HG02943 (cell line): ENCODE results near the gene FGFR4.

Experiments
- ATAC-seq: cut with Tn5 transposase; IDR thresholded peaks from one replicate; pipeline ENCODE4 v1.9.1; 2021; ENCODE audit warnings: mild to moderate bottlenecking, low read depth, moderate library complexity; ENCODE audit not compliant: unreplicated experiment

The FGFR4 gene

DNA sequence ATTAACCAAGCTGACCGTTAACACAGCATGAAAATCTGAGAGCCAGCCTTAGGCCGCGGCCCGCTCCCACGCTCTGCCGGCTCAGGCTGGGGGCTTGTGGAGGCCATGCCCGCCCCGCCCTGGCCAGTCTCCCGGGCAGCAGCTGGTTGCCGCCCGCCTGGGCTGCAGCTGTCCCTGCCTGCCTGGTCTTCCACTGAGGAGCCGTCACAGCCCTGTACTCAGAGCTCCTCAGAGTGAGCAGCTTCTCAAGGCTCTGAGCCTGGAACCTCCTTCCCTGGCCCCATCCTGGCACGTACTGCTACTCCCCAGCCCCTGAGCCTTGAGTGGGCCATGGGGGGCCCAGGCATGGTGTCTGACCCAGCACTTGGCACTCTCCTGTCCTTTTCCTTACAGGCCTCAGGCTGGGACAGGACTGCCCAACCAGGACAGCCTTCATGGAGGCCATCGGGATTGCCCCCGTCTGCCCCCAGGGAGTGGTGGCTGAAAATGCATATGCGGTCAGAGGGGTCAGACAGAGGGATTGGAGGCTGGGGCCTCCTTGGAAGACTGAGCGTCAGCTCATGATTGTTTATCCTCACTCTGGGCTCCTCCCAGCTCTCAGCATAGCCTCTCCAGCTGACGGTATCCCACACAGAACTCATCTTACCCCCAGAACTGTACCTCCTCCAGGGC lies 11.9 kb downstream of the FGFR4 start:
- ATAC-seq, result no peak

DNA sequence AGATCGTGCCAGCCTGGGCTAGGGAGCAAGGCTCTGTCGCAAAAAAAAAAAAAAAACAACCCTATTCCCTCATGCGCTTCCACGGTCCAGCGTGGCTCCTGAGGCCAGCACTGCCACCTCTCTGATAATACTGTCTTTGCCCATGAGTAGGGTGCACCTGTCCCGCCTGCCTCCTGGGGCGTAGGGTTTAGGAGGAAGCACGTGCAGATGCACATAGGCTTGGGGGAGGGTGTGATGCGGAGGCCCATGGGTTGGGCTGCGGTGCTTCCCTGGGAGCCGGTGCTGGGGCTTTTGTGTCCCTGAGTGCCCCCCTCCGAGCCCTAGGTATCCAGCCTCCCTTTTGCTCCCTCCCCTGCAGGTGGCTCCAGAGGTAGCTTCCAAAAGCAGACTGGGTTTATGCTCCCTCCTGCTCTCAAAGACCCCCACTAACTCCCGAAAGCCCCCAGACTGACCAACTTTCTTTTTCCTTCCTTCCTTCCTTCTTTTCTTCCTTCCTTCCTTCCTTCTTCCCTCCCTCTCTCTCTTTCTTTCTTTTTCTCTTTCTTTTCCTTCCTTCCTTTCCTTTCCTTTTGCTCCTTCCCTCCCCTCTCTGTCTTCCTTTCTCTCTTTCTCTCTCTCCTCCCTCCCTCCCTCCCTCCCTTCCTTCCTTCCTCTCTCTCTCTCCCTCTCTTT lies 12.8 kb downstream of the FGFR4 start:
- ATAC-seq, result no peak

- ATAC-seq, result no peak
Observed at GRCh38 chr5:177100714-177101121, 14.0 kb downstream of the FGFR4 start.

- no peak for ATAC-seq
Observed at GRCh38 chr5:177103523-177104253, 17.0 kb downstream of the FGFR4 start.

DNA sequence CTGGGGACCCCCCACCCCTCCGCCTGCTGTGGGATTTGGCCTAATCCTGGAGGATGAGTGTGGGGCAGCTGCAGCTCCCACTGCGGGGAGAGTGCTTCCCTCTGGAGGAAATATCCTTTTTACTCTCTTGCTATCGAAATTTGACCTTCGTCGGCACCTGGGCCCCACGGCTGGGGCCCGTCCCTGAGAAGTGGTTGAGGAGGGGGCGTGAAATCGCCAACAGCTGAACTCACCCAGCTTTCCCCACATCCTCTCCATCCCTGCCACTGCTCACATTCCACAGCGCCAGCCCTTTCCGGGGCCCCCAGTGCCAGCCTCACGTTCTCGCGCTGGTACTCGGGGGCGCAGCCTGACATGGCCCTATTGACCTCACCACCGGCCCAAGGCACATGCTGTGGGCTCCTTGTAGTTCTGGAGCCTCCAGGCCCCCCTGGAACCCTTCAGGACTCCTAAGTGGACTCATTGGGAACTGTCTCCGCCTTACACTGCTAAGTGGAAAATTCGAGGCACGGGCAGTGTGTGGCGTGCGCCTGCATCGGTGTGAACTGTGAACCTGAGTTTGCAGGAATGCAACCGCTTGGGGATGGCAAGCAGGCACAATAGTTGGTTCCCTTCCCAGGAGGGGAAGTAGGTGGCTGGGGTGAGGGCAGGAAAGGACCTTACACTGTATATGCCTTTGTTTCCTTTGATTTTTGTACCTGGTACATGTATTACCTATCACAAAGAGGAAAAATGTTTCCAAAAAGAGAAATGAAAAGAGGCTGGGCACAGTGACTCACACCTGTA lies 19.2 kb downstream of the FGFR4 start:
- no peak for ATAC-seq

GRCh38 chr5:177107159-177107558 lies 20.4 kb downstream of the FGFR4 start:
- no peak for ATAC-seq

GRCh38 chr5:177109810-177110209 lies 23.1 kb downstream of the FGFR4 start:
- ATAC-seq, result no peak

- no peak for ATAC-seq
Observed at GRCh38 chr5:177111720-177112394, 25.1 kb downstream of the FGFR4 start.

GRCh38 chr5:177112589-177113220 lies 26.0 kb downstream of the FGFR4 start:
- no peak for ATAC-seq

DNA sequence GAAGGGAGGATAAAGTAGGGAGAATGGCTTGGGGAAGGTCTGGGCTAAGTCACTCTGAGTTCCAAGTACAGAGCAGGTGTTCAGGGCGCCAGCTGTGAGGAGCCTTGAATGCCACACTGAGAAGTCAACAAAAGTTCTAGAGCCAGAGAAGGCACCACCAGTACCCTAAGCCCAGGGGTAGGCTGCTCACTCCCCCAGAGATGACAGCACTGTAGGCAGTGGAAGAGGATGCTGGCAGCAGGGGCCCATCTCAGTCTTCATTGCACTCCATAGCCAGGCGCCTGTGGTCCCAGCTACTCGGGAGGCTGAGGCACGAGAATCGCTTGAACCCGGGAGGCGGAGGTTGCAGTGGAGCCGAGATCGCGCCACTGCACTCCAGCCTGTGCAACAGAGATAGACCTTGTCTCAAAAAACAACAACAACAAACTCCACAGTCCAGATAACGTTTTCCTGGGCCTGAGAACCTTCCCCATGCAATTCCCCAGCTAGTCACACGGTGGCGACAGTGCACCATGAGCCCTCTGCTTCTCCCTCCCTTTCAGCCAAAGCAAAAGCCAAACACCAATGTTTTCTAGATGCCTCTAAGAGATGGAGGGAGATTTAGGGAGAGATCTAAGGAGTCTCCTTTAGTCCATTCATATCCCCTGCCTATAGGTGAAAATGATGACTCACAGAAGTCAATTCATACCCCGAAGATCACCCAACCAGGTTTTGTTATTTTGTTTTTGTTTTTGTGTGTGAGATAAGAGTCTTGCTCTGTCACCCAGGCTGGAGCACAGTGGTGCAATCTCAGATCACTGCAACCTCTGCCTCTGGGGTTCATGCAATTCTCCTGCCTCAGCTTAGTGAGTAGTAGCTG lies 27.1 kb downstream of the FGFR4 start:
- ATAC-seq, result no peak

DNA sequence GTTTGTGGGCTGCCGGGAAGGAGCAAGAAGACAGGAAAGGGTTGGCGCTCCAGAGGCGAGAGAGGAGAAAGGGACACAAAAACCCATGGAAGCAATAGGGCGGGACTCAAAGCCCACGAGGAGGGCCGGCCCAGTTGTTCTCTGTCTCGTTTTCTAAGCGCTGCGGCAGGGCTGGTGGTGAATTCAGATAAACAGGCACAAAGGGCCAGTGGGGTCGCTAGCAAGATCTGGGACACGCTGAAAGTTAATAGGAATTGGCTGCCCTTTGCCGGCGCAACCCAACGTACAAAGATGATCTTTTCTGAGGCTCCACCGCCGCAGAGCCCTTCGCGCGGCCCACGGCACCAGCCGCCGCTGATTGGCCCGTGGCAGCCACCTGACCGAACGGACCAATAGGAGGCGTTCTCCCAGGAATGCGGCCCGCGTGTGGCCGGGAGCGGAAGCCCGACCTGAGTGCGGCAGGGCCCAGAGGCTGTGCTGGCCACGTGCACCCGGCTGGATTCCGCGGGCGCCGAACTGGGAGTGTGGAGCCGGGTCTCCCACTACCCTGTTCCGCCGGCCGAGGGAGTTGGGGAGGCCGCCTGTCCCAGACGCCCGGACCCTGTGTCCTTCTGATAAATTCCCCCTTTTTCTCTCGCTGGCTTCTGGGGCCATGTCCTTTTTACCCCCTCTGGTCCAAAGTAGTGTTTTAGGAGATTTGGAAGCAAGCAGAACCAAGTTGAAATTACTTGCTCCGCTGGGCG lies 30.1 kb downstream of the FGFR4 start:
- ATAC-seq, result no peak

GRCh38 chr5:177117441-177118045 lies 30.8 kb downstream of the FGFR4 start:
- ATAC-seq, result no peak

DNA sequence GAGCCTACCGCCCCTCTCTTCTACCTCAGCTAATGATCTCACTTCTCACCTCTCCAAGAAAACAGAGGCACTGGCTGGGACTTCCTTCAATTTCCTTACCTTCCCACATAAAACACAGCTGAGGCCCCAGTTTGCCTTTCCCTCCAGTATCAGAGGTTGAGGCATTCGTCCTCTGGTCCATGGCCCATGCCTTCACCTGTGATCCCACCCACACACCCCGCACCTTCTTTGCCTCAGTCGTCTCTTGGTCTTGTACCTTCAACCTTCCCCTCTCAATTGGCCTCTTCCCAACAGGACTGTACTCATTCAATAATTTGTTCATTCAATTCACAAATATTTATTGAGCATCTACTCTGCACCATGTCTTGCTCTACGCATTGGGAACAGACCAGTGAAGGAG lies 35.9 kb downstream of the FGFR4 start:
- no peak for ATAC-seq

DNA sequence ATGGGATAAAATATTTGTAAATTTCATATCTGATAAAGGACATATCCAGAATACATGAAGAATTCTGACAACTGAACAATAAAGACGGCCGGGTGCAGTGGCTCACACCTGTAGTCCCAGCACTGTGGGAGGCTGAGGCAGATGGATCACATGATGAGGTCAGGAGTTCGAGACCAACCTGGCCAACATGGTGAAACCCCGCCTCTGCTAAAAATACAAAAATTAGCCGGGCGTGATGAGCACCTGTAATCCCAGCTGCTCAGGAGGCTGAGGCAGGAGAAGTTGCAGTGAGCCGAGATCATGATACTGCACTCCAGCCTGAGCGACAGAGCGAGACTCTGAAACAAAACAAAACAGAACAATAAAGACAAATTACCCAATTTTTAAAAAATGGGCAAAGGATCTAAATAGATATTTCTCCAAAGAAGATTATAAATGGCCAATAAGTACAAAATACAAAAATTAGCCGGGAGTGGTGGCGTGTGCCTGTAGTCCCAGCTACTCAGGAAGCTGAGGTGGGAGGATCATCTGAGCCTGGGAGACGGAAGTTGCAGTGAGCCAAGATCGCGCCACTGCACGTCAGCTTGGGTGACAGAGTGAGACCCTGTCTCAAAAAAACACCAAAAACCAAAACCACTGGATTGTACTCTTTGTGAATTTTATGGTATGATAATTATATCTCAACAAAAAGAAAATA lies 37.2 kb downstream of the FGFR4 start:
- no peak for ATAC-seq

GRCh38 chr5:177124486-177124991 lies 37.8 kb downstream of the FGFR4 start:
- no peak for ATAC-seq

GRCh38 chr5:177126771-177127170 lies 40.1 kb downstream of the FGFR4 start:
- no peak for ATAC-seq

DNA sequence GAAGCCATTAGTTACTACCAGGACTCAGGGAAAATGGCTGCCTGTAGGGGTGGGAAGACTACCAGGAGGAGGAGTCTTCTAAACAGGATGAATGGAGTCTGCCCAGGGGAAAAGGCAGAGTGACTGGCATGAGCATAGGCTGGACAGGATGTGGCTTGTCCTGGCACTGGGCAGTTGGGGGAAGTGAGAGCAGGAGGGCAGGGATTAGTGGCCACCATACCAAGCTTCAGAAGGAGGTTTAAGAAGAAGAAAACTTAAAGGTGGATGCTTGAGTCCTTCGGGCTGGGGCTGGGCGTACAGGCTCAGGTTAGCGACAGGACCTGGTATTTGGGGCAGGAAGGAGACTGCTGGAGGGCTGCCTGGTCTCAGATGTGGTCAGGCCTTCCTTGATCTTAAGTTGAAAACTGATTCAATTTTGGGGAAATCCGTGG lies 41.9 kb downstream of the FGFR4 start:
- ATAC-seq, result no peak
